AG04450 (cell line): ENCODE measurements around the gene ABCA7. TPM values are rescaled to one million over a fixed set of nuclear protein-coding genes. Genes with fewer than 3 reads are reported as not detected.

Experiments
- CTCF ChIA-PET: fragments of 300-600, 350-600 bp; formaldehyde crosslinking; extraction: SDS; loops from one replicate; lab custom pipeline; 2022; ENCODE audit warnings: antibody characterized with exemption, inconsistent platforms; lab: Charles Lee
- POLR2A ChIA-PET: fragments of 350-600 bp; formaldehyde crosslinking; extraction: SDS; loops from one replicate; lab custom pipeline; 2021; ENCODE audit warnings: antibody characterized with exemption, inconsistent platforms; lab: Yijun Ruan, JAX
- DNase-seq: peaks from one replicate; pipeline ENCODE4 v3.0.0-alpha.2; 2011; ENCODE audit warnings: low read depth, low spot score
- H3K27ac ChIP-seq: one replicate; pipeline ENCODE4 v1.5.1; 2012; ENCODE audit warnings: low read depth, low read length, control low read depth
- H3K27me3 ChIP-seq: one replicate; pipeline ENCODE4 v1.6.0; 2012; ENCODE audit warnings: low read length; ENCODE audit not compliant: control insufficient read depth, insufficient read depth
- H3K4me3 ChIP-seq: 2 replicates; pipeline ENCODE4 v1.5.1; 2011; ENCODE audit warnings: mild to moderate bottlenecking, low read depth, low read length, control low read depth
- H3K9me3 ChIP-seq: 2 replicates; pipeline ENCODE4 v1.5.1; 2012; ENCODE audit warnings: low read length; ENCODE audit not compliant: control insufficient read depth, insufficient read depth
- polyA plus RNA-seq: library from polyadenylated mRNA; depleted of rRNA; stranded (reverse); fragments of >200 nt; gene quantifications from 2 replicates; pipeline ENCODE4 v1.2.3, GENCODE V29; 2011
- TF ChIP-seq, protein P1 (sequence below): IDR thresholded peaks from 2 replicates; pipeline ENCODE4 v1.5.1; 2011; ENCODE audit warnings: low read depth, low read length, control low read depth, inconsistent platforms

The ABCA7 gene
- polyA plus RNA-seq, 1 experiment: 1.6 TPM

DNA sequence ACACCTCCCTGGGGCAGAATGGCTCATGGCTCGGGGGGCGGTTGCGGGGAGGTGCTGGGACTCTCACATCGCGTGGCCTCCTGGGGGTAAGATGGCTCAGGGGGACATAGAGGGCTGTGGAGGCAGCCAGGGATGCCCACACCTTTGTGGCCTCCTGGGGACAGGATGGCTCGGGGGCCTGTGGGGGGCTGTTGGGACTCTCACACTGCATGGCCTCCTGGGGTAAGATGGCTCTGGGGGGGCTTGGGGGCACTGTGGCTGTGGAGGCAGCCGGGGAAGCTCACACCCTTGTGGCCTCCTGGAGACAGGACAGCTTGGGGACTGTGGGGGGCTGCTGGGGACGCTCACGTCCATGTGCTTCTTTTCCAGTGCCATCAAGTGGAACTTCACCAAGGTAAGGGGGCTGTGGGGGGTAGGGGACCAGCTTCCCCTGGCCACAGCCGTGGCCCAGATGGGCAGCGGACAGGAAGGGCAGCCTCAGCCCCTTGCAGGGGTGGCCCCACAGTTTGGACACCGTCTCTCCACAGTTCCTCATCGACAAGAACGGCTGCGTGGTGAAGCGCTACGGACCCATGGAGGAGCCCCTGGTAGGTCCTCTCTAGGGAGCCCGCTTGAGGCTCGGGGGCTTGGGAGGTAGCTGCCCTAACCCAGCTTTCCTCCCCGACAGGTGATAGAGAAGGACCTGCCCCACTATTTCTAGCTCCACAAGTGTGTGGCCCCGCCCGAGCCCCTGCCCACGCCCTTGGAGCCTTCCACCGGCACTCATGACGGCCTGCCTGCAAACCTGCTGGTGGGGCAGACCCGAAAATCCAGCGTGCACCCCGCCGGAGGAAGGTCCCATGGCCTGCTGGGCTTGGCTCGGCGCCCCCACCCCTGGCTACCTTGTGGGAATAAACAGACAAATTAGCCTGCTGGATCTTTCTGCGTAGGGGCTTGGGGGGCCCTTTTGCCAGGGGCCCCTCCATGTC is 66.2 kb downstream of the ABCA7 start:
- DNase-seq: no peak
- Histone ChIP-seq H3K27ac (peak overlapping the region; percentile 31), H3K27me3 (no peaks in the 10 kb centered on the region), H3K4me3 (peak overlapping the region; percentile 82), H3K9me3 (peaks cover 19% of the 10 kb centered on the region; the same call in 1 of the 2 replicates)
- TF ChIP-seq, protein P1, sequence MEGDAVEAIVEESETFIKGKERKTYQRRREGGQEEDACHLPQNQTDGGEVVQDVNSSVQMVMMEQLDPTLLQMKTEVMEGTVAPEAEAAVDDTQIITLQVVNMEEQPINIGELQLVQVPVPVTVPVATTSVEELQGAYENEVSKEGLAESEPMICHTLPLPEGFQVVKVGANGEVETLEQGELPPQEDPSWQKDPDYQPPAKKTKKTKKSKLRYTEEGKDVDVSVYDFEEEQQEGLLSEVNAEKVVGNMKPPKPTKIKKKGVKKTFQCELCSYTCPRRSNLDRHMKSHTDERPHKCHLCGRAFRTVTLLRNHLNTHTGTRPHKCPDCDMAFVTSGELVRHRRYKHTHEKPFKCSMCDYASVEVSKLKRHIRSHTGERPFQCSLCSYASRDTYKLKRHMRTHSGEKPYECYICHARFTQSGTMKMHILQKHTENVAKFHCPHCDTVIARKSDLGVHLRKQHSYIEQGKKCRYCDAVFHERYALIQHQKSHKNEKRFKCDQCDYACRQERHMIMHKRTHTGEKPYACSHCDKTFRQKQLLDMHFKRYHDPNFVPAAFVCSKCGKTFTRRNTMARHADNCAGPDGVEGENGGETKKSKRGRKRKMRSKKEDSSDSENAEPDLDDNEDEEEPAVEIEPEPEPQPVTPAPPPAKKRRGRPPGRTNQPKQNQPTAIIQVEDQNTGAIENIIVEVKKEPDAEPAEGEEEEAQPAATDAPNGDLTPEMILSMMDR: no peak
- POLR2A ChIA-PET: interaction anchor here (0.6 kb wide), 1 partner anchor 84 kb away, joined by 3 read pairs; no protein-coding TSS in a partner anchor
- CTCF ChIA-PET: interaction anchor here (0.7 kb wide), 1 partner anchor 318 kb away, joined by 5 read pairs; no protein-coding TSS in a partner anchor

DNA sequence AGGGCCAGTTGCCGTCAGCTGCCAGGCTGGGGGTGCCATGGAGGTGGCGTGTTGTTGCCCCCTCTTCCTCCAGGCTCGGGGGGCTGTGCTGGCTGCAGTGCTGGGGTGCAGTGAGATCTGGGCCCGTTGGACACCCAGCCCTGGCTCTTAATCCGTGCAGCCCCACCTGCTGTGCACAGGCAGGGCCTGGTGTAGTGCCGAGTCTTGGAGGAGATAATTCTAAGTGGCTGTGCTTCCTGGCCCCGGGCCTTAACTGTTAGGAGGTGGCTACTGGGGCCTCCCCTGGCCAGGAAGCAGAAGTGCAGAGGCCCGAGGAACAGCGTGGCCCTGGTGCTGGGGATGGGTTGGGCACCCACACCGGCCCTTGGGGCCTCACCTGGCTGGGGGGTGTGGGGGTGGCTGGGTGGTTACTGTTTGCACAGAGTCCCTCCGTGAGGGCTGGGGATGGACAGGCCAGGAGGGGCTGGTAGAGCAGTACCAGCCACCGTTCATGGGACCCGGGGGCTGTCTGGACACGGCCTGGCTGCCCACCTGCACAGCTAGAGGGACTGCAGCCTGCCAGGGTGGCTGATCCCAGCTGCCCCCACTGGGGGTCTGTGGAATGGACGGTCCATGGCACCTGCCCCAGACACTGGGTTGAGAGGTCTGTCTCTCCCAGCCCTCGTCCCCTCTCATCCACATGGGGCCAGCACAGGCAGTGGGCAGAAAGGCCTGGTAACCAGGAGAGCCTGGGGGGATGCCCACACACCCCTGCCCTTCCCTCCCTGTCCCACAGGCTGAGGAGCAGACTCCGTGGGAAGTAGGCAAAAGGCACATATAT is 67.1 kb downstream of the ABCA7 start:
- DNase-seq: no peak
- CTCF ChIA-PET: no interaction called here
- Histone ChIP-seq H3K27ac (peak overlapping the region; percentile 31), H3K9me3 (peaks cover 19% of the 10 kb centered on the region; the same call in 1 of the 2 replicates), H3K4me3 (no peak overlapping the region), H3K27me3 (no peaks in the 10 kb centered on the region)
- TF ChIP-seq, protein P1: peak; percentile 16
- POLR2A ChIA-PET: interaction anchor here (0.7 kb wide), 1 partner anchor 34 kb away, joined by 3 read pairs; no protein-coding TSS in a partner anchor

GRCh38 chr19:1107661-1108261 is 67.9 kb downstream of the ABCA7 start:
- Histone ChIP-seq H3K27ac (peak overlapping the region; percentile 21), H3K27me3 (no peaks in the 10 kb centered on the region), H3K9me3 (peaks cover 19% of the 10 kb centered on the region; the same call in 1 of the 2 replicates), H3K4me3 (no peak overlapping the region)
- DNase-seq: no peak
- POLR2A ChIA-PET: interaction anchor here (0.7 kb wide), 1 partner anchor 35 kb away, joined by 3 read pairs; no protein-coding TSS in a partner anchor
- TF ChIP-seq, protein P1: no peak
- CTCF ChIA-PET: no interaction called here

DNA sequence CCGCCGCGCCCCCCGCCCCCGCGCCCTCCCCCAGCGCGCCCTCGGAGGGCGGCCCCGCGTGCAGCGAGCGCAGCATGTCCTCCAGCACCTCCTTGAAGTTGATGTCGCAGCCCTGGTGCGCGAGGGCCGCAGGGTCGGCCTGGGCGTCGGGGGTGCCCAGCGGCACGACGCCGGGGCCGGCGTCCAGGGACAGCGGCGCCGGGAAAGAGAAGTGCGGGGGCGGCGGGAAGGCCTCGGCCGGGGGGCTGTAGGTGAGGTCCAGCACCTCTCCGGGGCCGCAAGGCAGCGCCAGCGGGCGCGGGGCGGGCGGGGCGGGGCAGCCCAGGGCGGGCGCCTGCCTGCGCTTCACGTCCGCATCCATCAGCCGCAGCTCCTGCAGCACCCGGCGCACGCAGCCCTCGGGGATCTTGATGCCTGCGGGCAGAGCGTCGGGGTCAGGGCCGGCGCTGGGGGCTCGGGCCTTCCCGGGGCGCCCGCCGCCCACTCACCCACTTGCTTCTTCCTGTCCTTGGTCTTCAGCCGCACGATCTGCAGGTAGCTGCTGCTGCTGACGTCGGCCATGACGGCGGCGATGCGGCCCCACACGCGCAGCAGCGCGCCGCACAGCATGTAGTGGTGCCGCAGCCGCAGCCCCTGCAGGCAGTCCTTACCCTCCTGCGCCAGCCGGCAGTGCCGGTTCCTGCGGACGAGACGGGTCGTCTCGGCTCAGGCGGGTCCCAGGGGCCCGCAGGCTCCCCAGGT is 68.6 kb downstream of the ABCA7 start:
- peaks cover 19% of the 10 kb centered on the region; the same call in 1 of the 2 replicates for H3K9me3 ChIP-seq
- no peak for DNase-seq
- H3K27me3 ChIP-seq: no peaks in the 10 kb centered on the region
- ChIA-PET CTCF (no interaction called here), POLR2A (no interaction called here)
- TF ChIP-seq, protein P1: no peak
- H3K4me3 ChIP-seq: no peak overlapping the region
- no peak overlapping the region for H3K27ac ChIP-seq
